HG02943 (cell line): ENCODE results near the gene YEATS2.

ENCODE experiments used
- ATAC-seq: cut with Tn5 transposase; IDR thresholded peaks from one replicate; pipeline ENCODE4 v1.9.1; 2021; ENCODE audit warnings: mild to moderate bottlenecking, low read depth, moderate library complexity; ENCODE audit not compliant: unreplicated experiment

Gene YEATS2

GRCh38 chr3:183808355-183808754, 110.8 kb downstream of the YEATS2 start:
- ATAC-seq = no peak

GRCh38 chr3:183809270-183809669, 111.7 kb downstream of the YEATS2 start:
- no peak for ATAC-seq

GRCh38 chr3:183810643-183811594, 113.3 kb downstream of the YEATS2 start:
- no peak for ATAC-seq

- no peak for ATAC-seq
Measured at GRCh38 chr3:183811638-183812037, 114.0 kb downstream of the YEATS2 start.

GRCh38 chr3:183812761-183813445, 115.3 kb downstream of the YEATS2 start:
- no peak for ATAC-seq

- no peak for ATAC-seq
Measured at GRCh38 chr3:183814240-183814639, 116.6 kb downstream of the YEATS2 start.

- ATAC-seq = no peak
Measured at GRCh38 chr3:183815563-183815940, 118.0 kb downstream of the YEATS2 start.

GRCh38 chr3:183815951-183816475, 118.4 kb downstream of the YEATS2 start:
- no peak for ATAC-seq

GRCh38 chr3:183816681-183817510, 119.3 kb downstream of the YEATS2 start:
- ATAC-seq = no peak

GRCh38 chr3:183817639-183818038, 120.0 kb downstream of the YEATS2 start:
- ATAC-seq = no peak

GRCh38 chr3:183818041-183818620, 120.5 kb downstream of the YEATS2 start:
- ATAC-seq = no peak

GRCh38 chr3:183818706-183819624, 121.4 kb downstream of the YEATS2 start:
- ATAC-seq = no peak

- no peak for ATAC-seq
Measured at GRCh38 chr3:183819831-183820230, 122.2 kb downstream of the YEATS2 start.

- no peak for ATAC-seq
Measured at GRCh38 chr3:183822631-183823030, 125.0 kb downstream of the YEATS2 start.

- ATAC-seq = no peak
Measured at GRCh38 chr3:183823963-183824362, 126.4 kb downstream of the YEATS2 start.

- no peak for ATAC-seq
Measured at GRCh38 chr3:183824761-183825455, 127.3 kb downstream of the YEATS2 start.

- no peak for ATAC-seq
Measured at GRCh38 chr3:183825456-183826161, 128.0 kb downstream of the YEATS2 start, which contains the start of gene MAP6D1. MAP6D1 (minus strand) TSS chr3:183825577; CDS start chr3:183825547, 30 bp downstream.
